ENCODE data around the gene TAS2R60. TPM values are rescaled to one million over a fixed set of nuclear protein-coding genes. Genes with fewer than 3 reads are reported as not detected.

The TAS2R60 gene
- total RNA-seq, 1 experiment from 2014 or later, result not detected

- H3K4me3 Mint-ChIP-seq, result no peak overlapping the region
- Histone ChIP-seq H3K14ac (ENCODE audit: insufficient read depth, low read length) (no peak overlapping the region), H2BK20ac (ENCODE audit: low read depth, low read length, poor library complexity, severe bottlenecking) (no peak overlapping the region), H2BK5ac (ENCODE audit: insufficient read length, low read length) (no peak overlapping the region), H4K20me1 (ENCODE audit: control insufficient read depth, insufficient read depth, insufficient read length) (no peaks in the 10 kb centered on the region), H3T11ph (ENCODE audit: low read length) (no peak overlapping the region), H3K9me3 (ENCODE audit: control insufficient read depth, low read depth, low read length) (no peaks in the 10 kb centered on the region), H3K18ac (ENCODE audit: insufficient read length, low read depth, low read length) (no peak overlapping the region), H3K23me2 (ENCODE audit: insufficient read length, low read depth, low read length, poor library complexity, severe bottlenecking) (no peaks in the 10 kb centered on the region), H3K79me2 (ENCODE audit: insufficient read depth, low read length) (no peaks in the 10 kb centered on the region), H2AFZ (ENCODE audit: low read length) (no peak overlapping the region), H2BK15ac (ENCODE audit: low read depth, low read length) (no peak overlapping the region), H3K27ac (ENCODE audit: insufficient read length, low read depth, low read length) (no peak overlapping the region), H3K9ac (ENCODE audit: extremely low read depth, insufficient read length, low read length) (no peak overlapping the region), H3K23ac (ENCODE audit: insufficient read length, low read depth, low read length) (no peak overlapping the region), H3K4ac (ENCODE audit: low read depth, low read length) (no peak overlapping the region), H3K4me1 (ENCODE audit: insufficient read depth, low read length) (no peaks in the 10 kb centered on the region), H4K8ac (replicated peaks; ENCODE audit: insufficient read length, low read depth, low read length) (no peak overlapping the region), H2AK5ac (ENCODE audit: insufficient read length, low read length) (no peak overlapping the region), H3K4me2 (ENCODE audit: insufficient read depth, insufficient read length, low read length) (no peak overlapping the region), H3K27me3 (ENCODE audit: insufficient read depth, low read length) (no peaks in the 10 kb centered on the region), H3K56ac (ENCODE audit: insufficient read length, low read depth, low read length) (no peak overlapping the region), H2BK12ac (ENCODE audit: insufficient read length, low read depth, low read length) (no peak overlapping the region), H3K79me1 (ENCODE audit: insufficient read depth, low read depth, low read length, poor library complexity, severe bottlenecking) (no peaks in the 10 kb centered on the region), H2BK120ac (ENCODE audit: low read depth, low read length, poor library complexity, severe bottlenecking) (no peak overlapping the region), H4K5ac (ENCODE audit: insufficient read length, low read depth, low read length) (no peak overlapping the region), H4K91ac (ENCODE audit: insufficient read length, low read depth, low read length) (no peak overlapping the region)
- no peak overlapping the region for H3K27ac Mint-ChIP-seq
- DNase-seq, result no peak
- WGBS (ENCODE audit: extremely low coverage, insufficient read length, low lambda C conversion rate), result no CpG with 5 or more reads among the region's 6 CpGs
- no peaks in the 10 kb centered on the region for H3K9me3 Mint-ChIP-seq
- peaks cover 0 to 4% of the 10 kb centered on the region in 2 experiments; a peak in 3 of 4 replicates for H3K4me1 Mint-ChIP-seq
- peaks cover 65 to 96% (median 95%) of the 10 kb centered on the region in 3 experiments for H3K36me3 Mint-ChIP-seq (ENCODE audit: insufficient read depth in 1 of 3, low read depth in 3 of 3)
- TF ChIP-seq, protein P1, sequence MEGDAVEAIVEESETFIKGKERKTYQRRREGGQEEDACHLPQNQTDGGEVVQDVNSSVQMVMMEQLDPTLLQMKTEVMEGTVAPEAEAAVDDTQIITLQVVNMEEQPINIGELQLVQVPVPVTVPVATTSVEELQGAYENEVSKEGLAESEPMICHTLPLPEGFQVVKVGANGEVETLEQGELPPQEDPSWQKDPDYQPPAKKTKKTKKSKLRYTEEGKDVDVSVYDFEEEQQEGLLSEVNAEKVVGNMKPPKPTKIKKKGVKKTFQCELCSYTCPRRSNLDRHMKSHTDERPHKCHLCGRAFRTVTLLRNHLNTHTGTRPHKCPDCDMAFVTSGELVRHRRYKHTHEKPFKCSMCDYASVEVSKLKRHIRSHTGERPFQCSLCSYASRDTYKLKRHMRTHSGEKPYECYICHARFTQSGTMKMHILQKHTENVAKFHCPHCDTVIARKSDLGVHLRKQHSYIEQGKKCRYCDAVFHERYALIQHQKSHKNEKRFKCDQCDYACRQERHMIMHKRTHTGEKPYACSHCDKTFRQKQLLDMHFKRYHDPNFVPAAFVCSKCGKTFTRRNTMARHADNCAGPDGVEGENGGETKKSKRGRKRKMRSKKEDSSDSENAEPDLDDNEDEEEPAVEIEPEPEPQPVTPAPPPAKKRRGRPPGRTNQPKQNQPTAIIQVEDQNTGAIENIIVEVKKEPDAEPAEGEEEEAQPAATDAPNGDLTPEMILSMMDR (conservative IDR thresholded peaks at IDR 0.05), result no peak
- H3K27me3 Mint-ChIP-seq (ENCODE audit: low read depth), result peaks cover 2% of the 10 kb centered on the region
Measured at GRCh38 chr7:143394777-143395176, 48.5 kb upstream of the TAS2R60 start.
